ENCODE data around the gene C2orf66.

Gene C2orf66

GRCh38 chr2:196809260-196809659 lies at the start of gene C2orf66:
Gene C2orf66, minus strand, starts transcription at chr2:196809355. Its CDS starts 19 bp downstream, at chr2:196809336.
- H3K27ac ChIP-seq (ENCODE audit: low read depth, low read length) = no peak within 1 kb of the TSS
- H3K9me3 ChIP-seq (ENCODE audit: low read length) = no peaks in the 10 kb centered on the region
- H3K36me3 ChIP-seq (ENCODE audit: insufficient read depth, low read length) = no peaks in the 10 kb centered on the region
- no peak within 1 kb of the TSS for H3K4me3 ChIP-seq (ENCODE audit: low read depth in 1 of 2, low read length in 2 of 2)
- H3K27me3 ChIP-seq (ENCODE audit: control insufficient read depth in 1 of 2, insufficient read depth in 2 of 2, low read length in 2 of 2) = no peaks in the 10 kb centered on the region
- no peaks in the 10 kb centered on the region for H3K4me1 ChIP-seq (ENCODE audit: insufficient read depth, low read length)
- no peak within 1 kb of the TSS for H3K9ac ChIP-seq (ENCODE audit: low read length)

GRCh38 chr2:196854629-196855028 lies 45.5 kb upstream of the C2orf66 start:
- no peak overlapping the region for H3K4me3 ChIP-seq (ENCODE audit: low read depth in 1 of 2, low read length in 2 of 2)
- H3K9ac ChIP-seq (ENCODE audit: low read length) = no peak overlapping the region
- no peaks in the 10 kb centered on the region for H3K27me3 ChIP-seq (ENCODE audit: control insufficient read depth in 1 of 2, insufficient read depth in 2 of 2, low read length in 2 of 2)
- no peaks in the 10 kb centered on the region for H3K4me1 ChIP-seq (ENCODE audit: insufficient read depth, low read length)
- H3K36me3 ChIP-seq (ENCODE audit: insufficient read depth, low read length) = no peaks in the 10 kb centered on the region
- H3K9me3 ChIP-seq (ENCODE audit: low read length) = no peaks in the 10 kb centered on the region
- no peak overlapping the region for H3K27ac ChIP-seq (ENCODE audit: low read depth, low read length)

GRCh38 chr2:196853301-196854087 lies 44.3 kb upstream of the C2orf66 start:
- no peak overlapping the region for H3K9ac ChIP-seq (ENCODE audit: low read length)
- H3K4me3 ChIP-seq (ENCODE audit: low read depth in 1 of 2, low read length in 2 of 2) = no peak overlapping the region
- H3K27me3 ChIP-seq (ENCODE audit: control insufficient read depth in 1 of 2, insufficient read depth in 2 of 2, low read length in 2 of 2) = no peaks in the 10 kb centered on the region
- no peaks in the 10 kb centered on the region for H3K4me1 ChIP-seq (ENCODE audit: insufficient read depth, low read length)
- H3K9me3 ChIP-seq (ENCODE audit: low read length) = no peaks in the 10 kb centered on the region
- H3K27ac ChIP-seq (ENCODE audit: low read depth, low read length) = no peak overlapping the region
- H3K36me3 ChIP-seq (ENCODE audit: insufficient read depth, low read length) = no peaks in the 10 kb centered on the region

GRCh38 chr2:196851088-196851487 lies 41.9 kb upstream of the C2orf66 start:
- Histone ChIP-seq H3K9me3 (ENCODE audit: low read length) (no peaks in the 10 kb centered on the region), H3K4me1 (ENCODE audit: insufficient read depth, low read length) (no peaks in the 10 kb centered on the region), H3K27me3 (ENCODE audit: control insufficient read depth in 1 of 2, insufficient read depth in 2 of 2, low read length in 2 of 2) (no peaks in the 10 kb centered on the region), H3K27ac (ENCODE audit: low read depth, low read length) (no peak overlapping the region), H3K36me3 (ENCODE audit: insufficient read depth, low read length) (no peaks in the 10 kb centered on the region), H3K4me3 (ENCODE audit: low read depth in 1 of 2, low read length in 2 of 2) (no peak overlapping the region), H3K9ac (ENCODE audit: low read length) (no peak overlapping the region)

GRCh38 chr2:196849895-196850294 lies 40.7 kb upstream of the C2orf66 start:
- Histone ChIP-seq H3K27ac (ENCODE audit: low read depth, low read length) (no peak overlapping the region), H3K4me1 (ENCODE audit: insufficient read depth, low read length) (no peaks in the 10 kb centered on the region), H3K9ac (ENCODE audit: low read length) (no peak overlapping the region), H3K36me3 (ENCODE audit: insufficient read depth, low read length) (no peaks in the 10 kb centered on the region), H3K9me3 (ENCODE audit: low read length) (no peaks in the 10 kb centered on the region), H3K27me3 (ENCODE audit: control insufficient read depth in 1 of 2, insufficient read depth in 2 of 2, low read length in 2 of 2) (no peaks in the 10 kb centered on the region), H3K4me3 (ENCODE audit: low read depth in 1 of 2, low read length in 2 of 2) (no peak overlapping the region)

- Histone ChIP-seq H3K36me3 (ENCODE audit: insufficient read depth, low read length) (no peaks in the 10 kb centered on the region), H3K4me3 (ENCODE audit: low read depth in 1 of 2, low read length in 2 of 2) (no peak overlapping the region), H3K27me3 (ENCODE audit: control insufficient read depth in 1 of 2, insufficient read depth in 2 of 2, low read length in 2 of 2) (no peaks in the 10 kb centered on the region), H3K27ac (ENCODE audit: low read depth, low read length) (no peak overlapping the region), H3K4me1 (ENCODE audit: insufficient read depth, low read length) (no peaks in the 10 kb centered on the region), H3K9ac (ENCODE audit: low read length) (no peak overlapping the region), H3K9me3 (ENCODE audit: low read length) (no peaks in the 10 kb centered on the region)
Observed at GRCh38 chr2:196846295-196846694, 37.1 kb upstream of the C2orf66 start.

GRCh38 chr2:196845371-196845770 lies 36.2 kb upstream of the C2orf66 start:
- no peak overlapping the region for H3K4me3 ChIP-seq (ENCODE audit: low read depth in 1 of 2, low read length in 2 of 2)

GRCh38 chr2:196840171-196840570 lies 31.0 kb upstream of the C2orf66 start:
- Histone ChIP-seq H3K9ac (ENCODE audit: low read length) (no peak overlapping the region), H3K27ac (ENCODE audit: low read depth, low read length) (no peak overlapping the region), H3K9me3 (ENCODE audit: low read length) (no peaks in the 10 kb centered on the region), H3K36me3 (ENCODE audit: insufficient read depth, low read length) (peaks cover 11% of the 10 kb centered on the region), H3K4me3 (ENCODE audit: low read depth in 1 of 2, low read length in 2 of 2) (no peak overlapping the region), H3K4me1 (ENCODE audit: insufficient read depth, low read length) (no peaks in the 10 kb centered on the region), H3K27me3 (ENCODE audit: control insufficient read depth in 1 of 2, insufficient read depth in 2 of 2, low read length in 2 of 2) (no peaks in the 10 kb centered on the region)

More at GRCh38 chr2:196845371-196845770, 36.2 kb upstream of the C2orf66 start:
- Histone ChIP-seq H3K9ac (ENCODE audit: low read length) (no peak overlapping the region), H3K4me1 (ENCODE audit: insufficient read depth, low read length) (no peaks in the 10 kb centered on the region), H3K36me3 (ENCODE audit: insufficient read depth, low read length) (no peaks in the 10 kb centered on the region), H3K27me3 (ENCODE audit: control insufficient read depth in 1 of 2, insufficient read depth in 2 of 2, low read length in 2 of 2) (no peaks in the 10 kb centered on the region), H3K27ac (ENCODE audit: low read depth, low read length) (no peak overlapping the region), H3K9me3 (ENCODE audit: low read length) (no peaks in the 10 kb centered on the region)

- H3K9me3 ChIP-seq (ENCODE audit: low read length) = no peaks in the 10 kb centered on the region
- H3K36me3 ChIP-seq (ENCODE audit: insufficient read depth, low read length) = peaks cover 11% of the 10 kb centered on the region
- no peak overlapping the region for H3K9ac ChIP-seq (ENCODE audit: low read length)
- H3K4me3 ChIP-seq (ENCODE audit: low read depth in 1 of 2, low read length in 2 of 2) = no peak overlapping the region
- no peaks in the 10 kb centered on the region for H3K4me1 ChIP-seq (ENCODE audit: insufficient read depth, low read length)
- H3K27ac ChIP-seq (ENCODE audit: low read depth, low read length) = no peak overlapping the region
- H3K27me3 ChIP-seq (ENCODE audit: control insufficient read depth in 1 of 2, insufficient read depth in 2 of 2, low read length in 2 of 2) = no peaks in the 10 kb centered on the region
Observed at GRCh38 chr2:196839574-196839973, 30.4 kb upstream of the C2orf66 start.

- no peaks in the 10 kb centered on the region for H3K9me3 ChIP-seq (ENCODE audit: low read length)
- H3K36me3 ChIP-seq (ENCODE audit: insufficient read depth, low read length) = peaks cover 11% of the 10 kb centered on the region
- no peaks in the 10 kb centered on the region for H3K4me1 ChIP-seq (ENCODE audit: insufficient read depth, low read length)
- no peaks in the 10 kb centered on the region for H3K27me3 ChIP-seq (ENCODE audit: control insufficient read depth in 1 of 2, insufficient read depth in 2 of 2, low read length in 2 of 2)
- H3K4me3 ChIP-seq (ENCODE audit: low read depth in 1 of 2, low read length in 2 of 2) = no peak overlapping the region
- no peak overlapping the region for H3K27ac ChIP-seq (ENCODE audit: low read depth, low read length)
- no peak overlapping the region for H3K9ac ChIP-seq (ENCODE audit: low read length)
Observed at GRCh38 chr2:196836440-196836839, 27.3 kb upstream of the C2orf66 start.

GRCh38 chr2:196830701-196831100 lies 21.5 kb upstream of the C2orf66 start:
- H3K36me3 ChIP-seq (ENCODE audit: insufficient read depth, low read length) = no peaks in the 10 kb centered on the region
- no peaks in the 10 kb centered on the region for H3K9me3 ChIP-seq (ENCODE audit: low read length)
- H3K4me3 ChIP-seq (ENCODE audit: low read depth in 1 of 2, low read length in 2 of 2) = no peak overlapping the region
- H3K9ac ChIP-seq (ENCODE audit: low read length) = no peak overlapping the region
- no peaks in the 10 kb centered on the region for H3K27me3 ChIP-seq (ENCODE audit: control insufficient read depth in 1 of 2, insufficient read depth in 2 of 2, low read length in 2 of 2)
- no peak overlapping the region for H3K27ac ChIP-seq (ENCODE audit: low read depth, low read length)
- no peaks in the 10 kb centered on the region for H3K4me1 ChIP-seq (ENCODE audit: insufficient read depth, low read length)

GRCh38 chr2:196827356-196827755 lies 18.2 kb upstream of the C2orf66 start:
- H3K9ac ChIP-seq (ENCODE audit: low read length) = no peak overlapping the region
- no peak overlapping the region for H3K27ac ChIP-seq (ENCODE audit: low read depth, low read length)
- H3K36me3 ChIP-seq (ENCODE audit: insufficient read depth, low read length) = no peaks in the 10 kb centered on the region
- no peaks in the 10 kb centered on the region for H3K9me3 ChIP-seq (ENCODE audit: low read length)
- H3K27me3 ChIP-seq (ENCODE audit: control insufficient read depth in 1 of 2, insufficient read depth in 2 of 2, low read length in 2 of 2) = no peaks in the 10 kb centered on the region
- H3K4me3 ChIP-seq (ENCODE audit: low read depth in 1 of 2, low read length in 2 of 2) = no peak overlapping the region
- H3K4me1 ChIP-seq (ENCODE audit: insufficient read depth, low read length) = no peaks in the 10 kb centered on the region
